Glutamatergic neuron (in vitro differentiated cells): ENCODE results near the gene GFRA4. TPM values are rescaled to one million over a fixed set of nuclear protein-coding genes. Genes with fewer than 3 reads are reported as not detected.

Experiments used
- DNase-seq: peaks from one replicate; pipeline ENCODE4 v3.0.0; 2022
- H3K27ac Mint-ChIP-seq: one replicate; pipeline ENCODE4 v1.8.0; 2020; ENCODE audit warnings: mild to moderate bottlenecking, mixed read lengths, inconsistent platforms; ENCODE audit not compliant: unreplicated experiment
- H3K27me3 Mint-ChIP-seq: one replicate; pipeline ENCODE4 v1.8.0; 2020; ENCODE audit warnings: mild to moderate bottlenecking, moderate library complexity, mixed read lengths, inconsistent platforms; ENCODE audit not compliant: unreplicated experiment
- H3K36me3 Mint-ChIP-seq: one replicate; pipeline ENCODE4 v1.8.0; 2020; ENCODE audit warnings: mild to moderate bottlenecking, mixed read lengths, inconsistent platforms; ENCODE audit not compliant: unreplicated experiment
- H3K4me1 Mint-ChIP-seq: one replicate; pipeline ENCODE4 v1.8.0; 2020; ENCODE audit warnings: mild to moderate bottlenecking, low read depth, mixed read lengths, inconsistent platforms; ENCODE audit not compliant: unreplicated experiment
- H3K4me3 Mint-ChIP-seq: one replicate; pipeline ENCODE4 v1.8.0; 2020; ENCODE audit warnings: mild to moderate bottlenecking, mixed read lengths, inconsistent platforms; ENCODE audit not compliant: unreplicated experiment
- H3K9me3 Mint-ChIP-seq: one replicate; pipeline ENCODE4 v1.8.0; 2020; ENCODE audit warnings: mild to moderate bottlenecking, moderate library complexity, mixed read lengths, inconsistent platforms; ENCODE audit not compliant: unreplicated experiment
- total RNA-seq: library from RNA; stranded (reverse); fragmentation: NEBNext Ultra II Directional; extraction: Animal tissue kit (Norgen Biotek cat#: 25700); gene quantifications from one replicate; pipeline ENCODE4 v1.2.1, GENCODE V29; 2021; ENCODE audit not compliant: unreplicated experiment
- TF ChIP-seq, protein P1 (sequence below): fragments of 200-600 bp; sonication (generic); IDR thresholded peaks from one replicate; pipeline ENCODE4 v1.5.0; 2021; ENCODE audit not compliant: partially characterized antibody, unreplicated experiment

GFRA4 gene
- total RNA-seq, 1 donor from 2014 or later = not detected

DNA sequence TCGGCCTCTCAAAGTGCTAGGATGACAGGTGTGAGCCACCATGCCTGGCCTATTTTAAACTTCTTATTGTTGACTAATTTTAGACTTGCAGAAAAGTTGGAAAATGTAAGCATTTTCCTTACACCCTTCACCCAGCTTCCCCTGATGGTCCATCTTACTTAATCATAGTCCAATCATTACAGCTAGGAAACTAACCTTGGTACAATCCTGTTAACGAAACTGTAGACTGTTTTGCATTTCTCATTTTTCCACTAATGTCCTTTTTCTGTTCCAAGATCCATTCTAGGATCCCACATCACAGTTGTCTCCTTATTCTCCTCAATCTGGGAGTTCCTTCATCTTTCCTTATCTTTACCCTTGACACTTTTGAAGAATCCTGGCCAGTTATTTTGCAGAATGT lies 659 bp upstream of the GFRA4 start:
- Mint-ChIP-seq H3K4me3 (no peak overlapping the region), H3K27me3 (peaks cover 20% of the 10 kb centered on the region), H3K9me3 (peaks cover 6% of the 10 kb centered on the region), H3K4me1 (peaks cover 6% of the 10 kb centered on the region), H3K36me3 (no peaks in the 10 kb centered on the region), H3K27ac (no peak overlapping the region)
- no peak for DNase-seq
- TF ChIP-seq, protein P1, sequence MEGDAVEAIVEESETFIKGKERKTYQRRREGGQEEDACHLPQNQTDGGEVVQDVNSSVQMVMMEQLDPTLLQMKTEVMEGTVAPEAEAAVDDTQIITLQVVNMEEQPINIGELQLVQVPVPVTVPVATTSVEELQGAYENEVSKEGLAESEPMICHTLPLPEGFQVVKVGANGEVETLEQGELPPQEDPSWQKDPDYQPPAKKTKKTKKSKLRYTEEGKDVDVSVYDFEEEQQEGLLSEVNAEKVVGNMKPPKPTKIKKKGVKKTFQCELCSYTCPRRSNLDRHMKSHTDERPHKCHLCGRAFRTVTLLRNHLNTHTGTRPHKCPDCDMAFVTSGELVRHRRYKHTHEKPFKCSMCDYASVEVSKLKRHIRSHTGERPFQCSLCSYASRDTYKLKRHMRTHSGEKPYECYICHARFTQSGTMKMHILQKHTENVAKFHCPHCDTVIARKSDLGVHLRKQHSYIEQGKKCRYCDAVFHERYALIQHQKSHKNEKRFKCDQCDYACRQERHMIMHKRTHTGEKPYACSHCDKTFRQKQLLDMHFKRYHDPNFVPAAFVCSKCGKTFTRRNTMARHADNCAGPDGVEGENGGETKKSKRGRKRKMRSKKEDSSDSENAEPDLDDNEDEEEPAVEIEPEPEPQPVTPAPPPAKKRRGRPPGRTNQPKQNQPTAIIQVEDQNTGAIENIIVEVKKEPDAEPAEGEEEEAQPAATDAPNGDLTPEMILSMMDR = no peak

DNA sequence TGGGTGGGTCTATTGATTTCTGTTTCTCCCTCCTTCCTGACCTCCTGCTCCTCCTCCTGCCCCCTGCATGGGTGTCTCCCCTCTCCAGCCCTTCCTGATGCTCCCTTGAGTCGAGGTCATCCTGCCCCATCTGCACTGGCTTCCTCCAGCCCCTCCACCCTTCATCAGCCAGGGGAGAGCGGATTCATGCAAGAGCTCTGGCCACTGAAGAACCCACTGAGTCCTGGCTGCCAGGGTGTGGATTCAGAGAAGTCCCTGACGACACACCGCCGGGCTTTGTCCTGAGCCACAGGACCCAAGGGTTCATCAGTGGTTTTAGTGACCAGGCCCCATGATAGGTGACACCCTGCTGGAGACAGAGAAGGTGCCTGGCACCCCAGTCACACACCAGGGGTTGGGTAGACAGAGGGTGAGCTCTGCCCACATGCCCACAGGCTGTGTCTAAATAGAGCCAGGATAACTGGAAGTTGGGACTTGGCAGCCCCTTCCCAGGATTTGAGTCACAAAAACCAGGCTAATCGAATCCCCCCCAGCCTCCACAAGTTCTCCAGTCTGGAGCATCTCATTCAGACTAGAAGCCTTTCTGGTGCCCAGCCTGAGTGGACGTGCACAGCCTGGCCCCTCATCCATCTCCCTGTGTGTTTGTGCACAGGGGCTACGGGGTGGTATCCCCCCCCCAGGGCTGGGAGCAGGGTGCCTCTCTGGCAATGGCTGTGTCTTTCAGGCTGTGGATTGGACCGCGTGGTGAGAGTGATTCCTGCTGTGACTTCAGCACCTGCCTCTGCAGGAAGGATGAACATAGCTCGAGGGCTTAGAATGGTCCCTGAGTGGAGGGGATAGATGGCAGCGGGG lies 1.2 kb downstream of the GFRA4 start:
- peaks cover 8% of the 10 kb centered on the region for H3K4me1 Mint-ChIP-seq
- DNase-seq = no peak
- peaks cover 6% of the 10 kb centered on the region for H3K9me3 Mint-ChIP-seq
- H3K27ac Mint-ChIP-seq = no peak overlapping the region
- no peak overlapping the region for H3K4me3 Mint-ChIP-seq
- peaks cover 15% of the 10 kb centered on the region for H3K27me3 Mint-ChIP-seq
- no peaks in the 10 kb centered on the region for H3K36me3 Mint-ChIP-seq
- TF ChIP-seq, protein P1 = no peak

DNA sequence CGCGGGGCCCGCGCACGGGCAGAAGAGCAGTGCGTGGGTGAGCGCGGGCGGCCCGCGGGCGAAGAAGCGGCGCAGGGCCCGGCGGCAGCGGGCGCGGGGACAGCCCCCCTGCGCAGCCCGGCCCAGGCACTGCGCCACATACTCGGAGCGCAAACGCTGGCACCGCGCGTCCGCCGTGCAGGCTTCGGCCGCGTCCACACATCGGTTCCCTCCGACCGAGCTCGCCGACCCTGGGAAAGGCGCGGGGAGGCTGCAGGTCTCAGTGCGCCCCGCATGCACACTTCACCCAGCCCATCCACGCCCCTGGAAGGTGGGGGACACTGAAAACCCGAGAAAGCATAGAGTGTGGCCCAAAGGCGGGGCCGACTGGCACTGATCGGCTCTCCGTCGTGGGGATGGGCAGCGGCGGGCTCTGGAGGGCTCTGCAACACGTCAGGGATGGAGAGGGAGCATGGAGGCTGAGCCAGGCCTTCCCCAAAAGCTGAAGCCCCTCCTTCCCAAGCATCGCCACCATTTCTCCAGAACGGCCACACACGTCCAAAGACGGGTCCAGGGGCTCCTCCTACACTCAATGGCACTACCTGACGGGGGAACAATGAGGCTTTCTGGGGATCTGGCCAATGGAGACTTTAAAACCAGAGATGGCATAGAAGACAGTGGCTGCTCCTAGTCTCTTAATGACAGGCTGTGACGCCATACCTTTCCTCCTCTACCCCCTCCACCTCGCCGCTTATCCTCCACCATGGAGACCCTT lies 2.0 kb downstream of the GFRA4 start:
- peaks cover 8% of the 10 kb centered on the region for H3K4me1 Mint-ChIP-seq
- H3K9me3 Mint-ChIP-seq = peaks cover 6% of the 10 kb centered on the region
- no peak for DNase-seq
- no peak overlapping the region for H3K4me3 Mint-ChIP-seq
- H3K36me3 Mint-ChIP-seq = no peaks in the 10 kb centered on the region
- H3K27me3 Mint-ChIP-seq = peaks cover 15% of the 10 kb centered on the region
- H3K27ac Mint-ChIP-seq = no peak overlapping the region
- TF ChIP-seq, protein P1 = no peak

DNA sequence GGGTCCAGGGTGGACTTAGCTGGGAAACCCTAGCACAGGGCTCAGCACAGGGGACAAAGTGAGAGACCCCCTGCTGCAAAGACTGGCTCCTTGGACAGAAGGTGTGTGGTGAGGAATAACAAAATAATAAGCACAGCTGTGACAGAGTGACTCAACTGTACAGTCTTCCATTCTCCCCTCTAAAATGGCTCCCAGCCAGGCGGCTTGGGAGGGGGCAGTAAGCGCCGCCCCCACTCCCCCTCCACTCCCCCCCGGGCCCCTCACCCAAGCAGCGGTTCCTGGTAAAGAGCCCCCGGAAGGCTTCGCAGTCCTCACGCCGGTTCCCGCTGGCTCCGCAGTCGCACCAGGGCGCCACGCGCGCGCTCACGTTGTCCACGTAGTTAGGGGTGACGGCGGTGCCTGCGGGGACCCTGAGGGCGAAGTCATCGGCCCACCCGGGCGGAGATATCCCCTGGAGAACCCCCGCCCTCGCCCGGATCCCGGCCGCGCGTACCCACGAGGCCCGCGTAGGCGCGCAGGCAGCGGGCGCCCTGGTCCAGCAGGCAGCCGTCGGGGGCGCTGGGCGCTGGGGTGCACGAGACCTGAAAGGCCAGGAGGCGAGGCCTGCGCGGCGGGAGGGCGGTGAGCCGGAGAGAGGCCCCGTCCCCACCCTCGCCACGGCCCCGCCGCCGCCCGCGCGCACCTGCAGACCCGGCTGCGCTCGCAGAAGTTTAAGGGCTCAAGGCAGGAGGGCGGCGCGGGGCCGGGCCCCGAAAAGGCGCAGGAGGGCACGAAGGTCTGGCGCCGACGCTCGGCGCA lies 2.7 kb downstream of the GFRA4 start:
- TF ChIP-seq, protein P1 = no peak
- Mint-ChIP-seq H3K9me3 (peaks cover 6% of the 10 kb centered on the region), H3K4me1 (peaks cover 5% of the 10 kb centered on the region), H3K4me3 (no peak overlapping the region), H3K36me3 (no peaks in the 10 kb centered on the region), H3K27ac (no peak overlapping the region), H3K27me3 (peaks cover 12% of the 10 kb centered on the region)
- no peak for DNase-seq
